GM18526 (cell line): Measurements from ENCODE around the gene BSX.

ENCODE experiments used
- POLR2A ChIP-seq: IDR thresholded peaks from 3 replicates; pipeline ENCODE4 v1.6.1; 2011; ENCODE audit not compliant: insufficient read length; ENCODE audit errors: extremely low read depth

BSX gene

DNA sequence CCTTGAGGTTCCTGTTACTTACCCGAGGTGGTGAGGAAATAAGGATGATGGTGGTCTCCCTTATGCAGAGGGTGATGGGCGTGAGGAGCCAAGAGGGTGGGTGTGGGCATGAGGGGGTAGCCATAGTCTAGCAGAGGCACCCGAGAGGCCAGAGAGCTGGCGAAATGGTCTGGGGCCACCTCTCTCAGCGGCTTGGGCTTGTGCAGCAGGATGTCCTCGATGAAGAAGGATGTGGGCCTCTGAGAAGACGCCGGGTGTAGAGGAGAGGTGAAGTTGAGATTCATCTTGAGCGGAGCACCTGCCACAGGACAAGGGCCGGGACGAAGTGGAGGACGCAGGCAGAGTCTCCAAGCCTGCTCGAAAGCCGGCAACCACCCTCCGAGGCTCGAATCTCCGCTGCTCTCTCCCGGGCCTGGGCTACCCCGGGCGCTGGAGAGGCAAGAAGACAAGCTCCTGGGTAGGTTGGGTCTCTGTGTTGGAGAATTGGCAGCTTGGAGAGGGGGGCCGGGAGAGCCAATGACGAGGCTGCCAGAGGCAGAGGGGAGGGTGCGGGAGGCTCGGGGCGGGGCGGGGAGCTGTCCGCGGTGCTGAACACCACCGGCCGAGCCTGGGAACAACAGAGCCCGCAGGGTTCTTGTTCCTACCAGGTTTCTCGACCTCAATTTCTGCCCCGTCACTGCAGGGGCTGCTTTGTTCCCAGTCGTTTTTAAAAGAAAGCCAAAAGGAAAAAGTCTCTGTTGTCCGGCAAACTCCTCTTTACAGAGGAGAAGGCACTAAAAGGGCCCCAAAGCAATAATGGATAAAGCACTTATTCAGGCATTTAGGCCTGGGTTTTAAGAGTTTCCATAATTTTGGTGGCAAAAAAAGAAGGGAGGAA, at the start of gene BSX:
Gene BSX, minus strand, starts transcription at position 447 of the 877 bp plus-strand sequence. Its CDS starts 163 bp downstream, at position 284.
- no peak for TF ChIP-seq POLR2A

DNA sequence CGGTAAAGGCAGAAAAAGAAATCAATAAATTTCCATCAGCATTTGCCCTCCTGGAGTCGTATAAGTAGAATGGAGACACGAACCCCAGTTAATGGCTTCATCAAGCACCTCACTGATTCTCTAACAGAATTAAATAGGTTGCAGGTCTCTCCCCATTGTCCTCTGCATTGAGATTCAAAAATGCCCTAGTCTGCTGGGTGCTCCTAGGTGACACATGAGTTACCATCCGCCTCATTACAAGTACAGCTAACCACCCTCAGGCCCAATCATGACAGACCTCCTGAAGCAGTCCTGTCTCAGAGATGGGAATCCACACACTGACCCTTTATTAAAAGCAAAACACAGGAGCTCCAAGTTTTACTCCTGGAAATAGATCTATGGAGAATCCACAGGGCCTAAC, 48.9 kb upstream of the BSX start:
- no peak for TF ChIP-seq POLR2A

DNA sequence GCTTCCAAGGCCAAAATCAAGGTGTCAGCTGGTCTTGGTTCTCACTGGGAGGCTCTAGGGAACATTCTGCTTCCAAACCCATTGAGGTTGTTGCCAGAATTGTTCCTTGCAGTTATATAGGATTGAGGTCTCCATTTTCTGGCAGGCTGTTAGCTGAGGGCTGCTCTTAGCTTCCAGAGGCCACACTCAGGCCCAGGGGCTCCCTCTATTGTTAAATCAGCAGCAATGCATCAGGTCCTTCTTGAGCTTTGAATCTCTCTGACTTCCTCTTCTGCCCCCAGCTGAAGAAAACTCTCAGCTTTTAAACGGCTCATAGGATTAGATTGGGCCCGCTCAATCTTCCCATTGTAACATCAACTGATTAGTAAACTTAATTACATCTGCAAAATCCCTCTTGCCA, 39.3 kb upstream of the BSX start:
- TF ChIP-seq POLR2A: no peak

DNA sequence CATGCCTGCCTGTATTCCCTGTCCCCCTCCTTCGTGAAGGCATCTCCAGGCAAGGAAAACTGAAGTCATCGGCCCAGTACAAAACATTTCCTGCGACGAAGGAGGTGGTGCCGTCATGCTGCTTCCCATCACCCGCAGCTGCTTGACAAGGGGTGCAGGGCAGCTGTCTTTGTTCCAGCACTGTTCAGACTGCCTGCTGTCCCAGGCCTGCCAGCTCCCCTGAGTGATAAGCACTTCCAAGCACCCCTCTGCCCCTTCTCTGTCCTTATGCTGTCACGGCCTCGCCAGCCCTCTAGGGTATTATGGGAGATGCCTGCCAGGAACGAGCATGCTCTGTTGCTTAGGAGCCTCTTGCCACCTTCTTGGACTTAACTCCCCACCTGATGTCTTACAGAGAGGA, 37.1 kb upstream of the BSX start:
- no peak for TF ChIP-seq POLR2A

DNA sequence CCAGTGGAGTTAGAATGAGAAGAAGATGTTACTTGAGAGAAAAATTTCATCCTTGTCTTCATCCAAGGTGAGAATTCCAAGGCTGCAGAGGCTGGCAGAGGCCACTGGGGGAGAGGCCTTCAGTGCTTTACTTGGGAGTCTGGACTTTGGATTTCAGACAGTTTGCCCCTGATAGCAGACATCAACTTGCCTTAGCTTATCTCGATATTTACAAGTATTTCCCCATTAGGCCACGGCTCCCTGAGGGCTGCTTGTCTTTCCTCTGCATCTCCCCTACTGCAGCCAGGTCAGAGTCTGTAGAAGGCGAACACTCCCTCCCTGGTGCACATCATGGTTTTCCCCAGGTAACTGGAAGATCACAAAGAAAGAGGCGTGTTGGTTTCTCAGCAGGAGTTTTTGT, 29.9 kb upstream of the BSX start:
- no peak for TF ChIP-seq POLR2A

DNA sequence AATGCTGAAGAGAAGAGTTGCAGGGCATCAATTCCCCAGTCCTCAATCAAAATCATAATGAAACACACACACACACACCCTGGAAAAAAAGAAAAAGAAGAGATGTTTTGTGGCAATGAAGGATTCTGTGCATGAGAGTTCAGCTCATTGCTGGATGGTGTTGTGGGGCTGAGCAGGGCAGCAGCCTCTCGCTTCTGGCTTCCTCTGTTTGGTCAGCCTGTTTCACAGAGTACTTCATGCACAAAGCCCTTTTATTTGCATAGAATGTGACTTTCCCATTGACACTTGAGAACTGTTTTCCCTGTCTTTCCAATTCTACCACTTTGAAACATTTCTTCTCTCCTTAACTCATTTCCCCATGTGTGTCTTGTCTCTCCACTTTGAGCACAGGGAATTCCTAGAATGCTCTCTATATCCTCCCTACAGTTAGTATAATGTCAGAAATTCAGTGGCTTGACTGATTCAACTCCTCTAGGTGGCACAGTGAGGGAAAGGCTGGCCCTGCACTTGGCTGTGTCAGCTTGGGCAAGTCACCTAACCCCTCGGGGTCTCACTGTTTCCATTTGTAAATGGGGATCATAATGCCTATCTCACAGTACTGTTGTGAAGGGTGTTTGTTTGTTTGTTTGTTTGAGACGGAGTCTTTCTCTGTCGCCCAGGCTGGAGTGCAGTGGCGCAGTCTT, 25.4 kb upstream of the BSX start:
- no peak for TF ChIP-seq POLR2A

DNA sequence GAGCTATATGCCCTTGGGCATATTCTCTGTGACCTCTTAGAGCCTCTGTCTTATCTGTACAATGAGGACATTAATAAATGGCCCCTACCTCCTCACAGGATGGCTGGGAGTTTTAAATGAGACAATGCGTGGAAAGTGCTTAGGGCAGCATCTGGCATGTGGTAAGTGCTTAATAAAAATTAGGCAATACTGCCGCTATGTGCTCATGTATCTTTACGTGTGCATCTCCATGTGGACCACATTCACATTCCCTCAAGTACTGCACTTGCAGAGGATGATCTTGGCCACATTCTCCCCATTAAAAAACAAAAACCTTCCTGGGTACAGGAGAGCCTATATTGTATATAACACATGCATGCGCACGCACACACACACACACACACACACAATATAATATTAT, 19.1 kb upstream of the BSX start:
- TF ChIP-seq POLR2A: no peak

DNA sequence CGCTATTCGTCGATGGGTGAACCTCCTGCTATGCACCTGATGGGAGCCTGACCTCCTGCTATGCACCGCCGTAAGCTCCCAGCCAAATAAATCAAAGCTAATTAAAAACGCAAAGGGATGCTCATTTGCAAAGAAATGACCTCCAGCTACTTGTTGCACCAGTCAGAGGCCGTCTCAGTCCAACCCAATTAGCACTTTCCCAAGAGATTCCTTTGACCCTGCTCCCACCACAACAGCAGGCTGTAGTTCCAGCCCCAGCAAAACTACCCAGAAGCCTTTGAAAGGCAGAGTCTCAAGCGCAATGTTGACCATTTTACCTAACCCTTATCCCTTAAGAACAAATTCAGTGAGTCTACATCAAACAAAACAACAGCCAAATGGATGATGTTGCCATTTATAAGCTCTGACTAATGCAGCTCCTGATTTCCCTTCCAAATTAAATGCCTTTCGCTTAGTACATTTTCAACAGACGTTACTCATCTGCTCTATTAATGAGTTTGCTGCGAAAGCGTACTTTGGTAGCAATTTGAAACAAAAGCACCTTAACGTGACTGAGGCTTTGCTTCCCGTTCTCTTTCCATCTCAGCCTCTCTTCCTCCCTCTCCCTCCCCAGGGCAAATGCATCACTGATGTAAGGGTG, 17.2 kb upstream of the BSX start:
- TF ChIP-seq POLR2A: no peak

DNA sequence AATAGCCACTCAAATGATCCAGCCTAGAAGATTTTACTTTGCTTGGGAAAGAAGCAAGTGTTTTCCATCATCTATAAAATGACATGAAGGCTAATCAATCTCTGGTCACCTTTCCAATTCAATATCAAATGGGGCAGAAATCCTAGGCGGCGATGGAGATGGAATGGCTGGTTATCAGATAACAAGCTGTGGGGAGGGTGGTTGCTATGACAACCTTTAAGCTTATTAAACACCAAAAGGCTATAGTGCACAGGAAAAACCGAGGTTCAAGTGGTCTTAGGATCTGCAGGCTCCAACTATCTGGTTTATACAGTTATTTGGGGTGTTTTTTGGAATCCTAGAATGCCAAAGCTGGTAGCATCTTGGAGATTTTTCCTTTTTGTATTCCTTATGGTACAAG, 13.9 kb upstream of the BSX start:
- TF ChIP-seq POLR2A: no peak

DNA sequence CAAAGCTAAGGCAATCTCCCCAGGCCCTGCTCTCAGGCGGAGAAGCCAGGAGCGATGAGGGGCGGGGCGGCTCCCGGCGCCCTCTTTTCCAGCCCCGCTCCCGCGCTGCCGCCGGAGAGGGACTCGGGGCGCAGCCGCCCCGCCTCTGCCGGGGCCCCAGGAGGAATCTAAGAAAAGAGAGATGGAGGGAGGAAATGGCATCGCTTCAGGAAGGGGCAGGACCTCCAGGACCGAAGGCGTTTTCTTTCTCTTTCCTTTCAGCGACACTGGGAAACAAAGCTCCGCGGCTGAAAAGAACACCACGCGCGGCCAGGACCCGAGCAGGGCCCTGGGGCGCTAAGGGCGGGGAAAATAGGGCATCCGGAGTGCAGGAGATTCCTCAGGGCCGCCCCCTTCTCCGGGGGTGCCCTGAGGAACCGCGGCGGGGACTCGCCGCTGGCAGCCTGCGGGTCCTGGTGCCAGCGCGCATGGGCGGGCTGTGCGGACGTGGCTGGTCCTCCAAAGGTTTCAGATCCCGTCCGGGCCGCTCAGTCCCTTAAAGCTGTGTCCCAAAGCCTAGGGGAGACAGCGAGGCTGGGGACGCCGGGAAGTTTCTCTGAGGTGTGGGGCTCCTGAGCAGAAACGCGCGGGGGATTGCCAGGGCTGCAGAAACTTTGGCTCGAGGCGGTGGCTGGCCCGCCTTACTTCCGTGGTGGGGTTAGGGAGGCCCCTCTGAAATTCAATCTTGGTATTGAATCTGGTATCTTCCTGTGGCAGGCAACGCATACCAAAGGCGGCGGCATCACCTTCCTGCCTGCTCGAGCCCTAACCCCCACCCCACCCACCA, 2.8 kb upstream of the BSX start:
- no peak for TF ChIP-seq POLR2A

DNA sequence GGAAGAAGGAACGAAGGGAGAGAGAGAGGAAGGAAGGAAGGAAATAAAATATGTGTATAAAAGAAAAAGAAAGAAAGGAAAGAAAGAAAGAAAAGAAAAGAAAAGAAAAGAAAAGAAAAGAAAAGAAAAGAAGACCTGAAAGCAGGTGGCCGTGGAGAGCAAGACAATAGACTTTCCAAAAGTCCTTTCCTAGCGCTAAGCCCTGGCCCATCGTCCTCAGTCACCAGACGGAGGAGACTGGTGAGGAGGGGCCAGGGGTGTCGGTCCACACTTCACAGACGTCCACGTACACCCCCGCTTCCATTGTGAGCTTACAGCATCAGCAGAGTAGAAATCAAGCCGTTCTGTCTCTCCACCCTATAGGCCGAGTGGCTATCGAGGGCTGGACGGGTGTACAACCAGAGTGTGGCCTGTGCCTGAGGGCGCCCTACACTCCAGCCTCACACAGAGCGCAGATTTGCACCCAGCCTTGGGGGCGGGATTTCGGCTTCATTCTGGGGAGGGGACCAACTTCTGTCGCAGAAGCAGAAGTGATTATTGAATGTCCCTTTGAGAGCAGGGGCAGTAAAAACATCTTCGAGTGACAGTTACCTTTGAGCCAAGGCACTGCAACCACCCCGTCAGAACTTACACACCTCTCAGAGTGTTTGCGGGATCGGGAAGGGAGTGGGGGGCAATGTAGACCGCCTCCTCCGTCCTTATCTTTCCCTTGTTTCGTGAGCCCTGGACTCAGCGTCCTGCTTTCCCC, 2.0 kb upstream of the BSX start:
- TF ChIP-seq POLR2A: no peak

DNA sequence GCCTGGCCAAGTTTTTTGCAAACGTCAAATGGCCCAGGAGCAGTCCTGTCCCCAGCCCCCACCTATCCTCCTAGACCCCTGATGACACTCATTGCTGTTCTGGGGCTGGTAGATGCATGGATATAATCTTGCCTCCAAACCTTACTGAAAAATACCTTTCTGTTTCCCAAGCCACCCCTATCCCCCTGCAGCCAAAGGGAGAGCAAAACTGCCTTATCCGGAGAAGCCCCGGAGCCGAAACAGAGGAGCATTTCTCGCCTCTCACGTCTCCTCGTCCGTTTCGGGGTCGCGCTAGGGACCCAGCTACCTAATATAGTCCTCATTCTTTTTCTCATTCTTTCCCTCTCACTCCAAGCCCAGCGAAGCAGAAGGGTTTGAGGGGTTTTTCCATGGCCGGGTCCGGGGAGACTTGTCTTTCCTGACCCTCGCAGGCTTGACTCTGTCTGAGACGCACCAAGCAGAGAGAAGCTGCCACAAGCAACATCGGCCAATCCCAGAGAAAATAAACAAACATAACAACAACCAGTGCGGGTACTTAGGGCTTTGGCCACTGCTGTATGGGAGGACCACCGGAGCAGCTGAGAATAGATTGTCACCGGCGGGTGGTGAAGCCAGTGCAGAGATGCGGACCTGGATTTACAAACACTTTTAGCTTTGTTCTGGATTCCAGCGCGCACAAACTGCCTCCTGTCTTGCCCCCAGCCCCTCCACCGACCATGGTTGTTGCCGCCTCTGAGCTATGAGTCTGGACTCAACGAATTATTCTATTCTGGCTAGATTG, 1.6 kb downstream of the BSX start:
- TF ChIP-seq POLR2A: no peak

DNA sequence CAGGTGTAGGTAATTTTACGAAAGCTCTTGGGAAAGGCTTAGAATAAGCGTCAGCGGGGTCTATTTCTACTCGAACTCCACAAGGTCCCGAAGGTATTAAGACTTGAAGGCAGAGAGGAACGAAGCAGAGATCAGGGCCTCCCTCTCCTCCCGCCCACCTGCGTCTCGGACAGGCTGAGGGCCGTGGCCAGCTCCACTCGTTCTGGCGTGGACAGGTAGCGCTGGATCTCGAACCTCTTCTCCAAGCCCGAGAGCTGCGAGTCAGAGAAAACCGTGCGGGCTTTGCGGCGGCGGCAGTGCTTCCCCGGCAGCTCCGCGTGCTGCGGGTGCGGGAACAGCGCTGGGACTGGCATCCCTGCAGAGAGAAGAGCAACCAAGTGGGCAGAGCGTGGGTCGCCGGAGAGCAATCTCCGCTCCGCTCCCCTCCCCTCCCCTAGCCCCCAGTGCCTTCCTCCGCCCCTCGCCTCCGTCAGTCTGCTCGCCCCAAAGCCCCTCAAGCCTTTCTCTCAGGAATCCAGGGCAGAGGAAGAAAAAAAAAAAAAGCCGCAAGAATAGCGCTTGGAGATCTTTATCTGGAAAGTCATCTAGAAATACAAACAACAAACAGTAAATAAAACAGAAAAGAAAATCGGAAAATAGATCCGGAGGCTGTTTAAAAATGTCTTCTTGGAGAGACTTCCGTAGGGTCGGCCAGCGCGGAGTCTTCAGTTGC, 2.4 kb downstream of the BSX start:
- TF ChIP-seq POLR2A: no peak
